K562 (cell line): ENCODE measurements around the gene BHLHE40. TPM values are rescaled to one million over a fixed set of nuclear protein-coding genes. Genes with fewer than 3 reads are reported as not detected.
A peak's percentile ranks its signal among the peaks of the same experiment; 100 is the strongest.

Source experiments
- CREM ChIP-seq: IDR thresholded peaks from 2 replicates; pipeline ENCODE4 v1.6.1; 2014; ENCODE audit warnings: antibody characterized with exemption, low read depth
- ELF2 ChIP-seq: fragments of 250-450 bp; sonication (Bioruptor Pico); IDR thresholded peaks from 2 replicates; pipeline ENCODE4 v1.5.0; 2021; ENCODE audit warnings: mild to moderate bottlenecking
- HDAC1 ChIP-seq, 2 experiments: fragments of 450-650 bp; IDR thresholded peaks; 2 replicates each; pipeline ENCODE4 v1.6.1; 2016 to 2017; ENCODE audit warnings: inconsistent platforms in 1 of 2, mild to moderate bottlenecking in 1 of 2, moderate library complexity in 1 of 2
- HMGN3 ChIP-seq: IDR thresholded peaks from 2 replicates; pipeline ENCODE4 v1.6.1; 2011; ENCODE audit warnings: borderline replicate concordance, low read depth, mild to moderate bottlenecking, mixed read lengths, low read length; ENCODE audit not compliant: insufficient read length; ENCODE audit errors: extremely low read depth
- KAT7 ChIP-seq: sonication (generic); formaldehyde crosslinking; IDR thresholded peaks from 2 replicates; pipeline ENCODE4 v1.8.0; 2022; ENCODE audit warnings: missing genetic modification reagents, mild to moderate bottlenecking, borderline replicate concordance
- NCOA1 ChIP-seq: fragments of 450-650 bp; IDR thresholded peaks from 2 replicates; pipeline ENCODE4 v1.6.1; 2016; ENCODE audit warnings: low read depth
- NEUROD1 ChIP-seq: fragments of 150-350 bp; IDR thresholded peaks from 2 replicates; pipeline ENCODE4 v1.6.1; 2014; ENCODE audit warnings: borderline replicate concordance, low read length, low read depth; ENCODE audit not compliant: partially characterized antibody
- PTRF ChIP-seq: fragments of 450-650 bp; IDR thresholded peaks from 2 replicates; pipeline ENCODE4 v1.6.1; 2016; ENCODE audit warnings: mild to moderate bottlenecking, missing genetic modification characterization, missing compliant biosample characterization
- RBM17 ChIP-seq: fragments of 200-400 bp; formaldehyde crosslinking; IDR thresholded peaks from 2 replicates; pipeline ENCODE4 v1.6.1; 2017; ENCODE audit warnings: low read depth, mild to moderate bottlenecking, low read length, borderline replicate concordance
- RNF219 ChIP-seq: fragments of 250-450 bp; sonication (Bioruptor Pico); IDR thresholded peaks from 2 replicates; pipeline ENCODE4 v1.5.0; 2022; ENCODE audit warnings: mild to moderate bottlenecking
- SNAPC5 ChIP-seq: fragments of 250-450 bp; sonication (Bioruptor Pico); IDR thresholded peaks from 2 replicates; pipeline ENCODE4 v1.8.0; 2021; ENCODE audit warnings: moderate library complexity, mild to moderate bottlenecking, inconsistent platforms
- STAT5A ChIP-seq: IDR thresholded peaks from 2 replicates; pipeline ENCODE4 v1.6.1; 2012; ENCODE audit warnings: low read length, inconsistent platforms, borderline replicate concordance
- ZFX ChIP-seq: sonication (generic); formaldehyde crosslinking; IDR thresholded peaks from 2 replicates; pipeline ENCODE4 v1.8.0; 2022; ENCODE audit warnings: mild to moderate bottlenecking, missing genetic modification reagents, moderate library complexity
- ZNF318 ChIP-seq, 2 experiments: fragments of 450-650 bp; IDR thresholded peaks; 2 replicates each; pipeline ENCODE4 v1.6.1; 2016; ENCODE audit warnings: mild to moderate bottlenecking in 2 of 2, borderline replicate concordance in 1 of 2, low read depth in 1 of 2, moderate library complexity in 1 of 2
- ZNF445 ChIP-seq: fragments of 250-450 bp; sonication (Bioruptor Pico); IDR thresholded peaks from 2 replicates; pipeline ENCODE4 v1.4.0; 2020; ENCODE audit warnings: low read depth, mild to moderate bottlenecking, moderate library complexity
- polyA plus RNA-seq, 8 experiments: library from polyadenylated mRNA; depleted of rRNA in 4 of 8; stranded (reverse) in 5 of 8; unstranded in 3 of 8; fragments of >200 nt; fragmentation: Nextera tagmentation in 2 of 8; fragmentation: Illumina TruSeq in 1 of 8; extraction: Ambion mirVana in 2 of 8; extraction: Trizol in 1 of 8; gene quantifications; 2 replicates each; pipeline versions ENCODE4 v1.2.1 to v1.2.3, GENCODE V29; 2011 to 2014; ENCODE audit warnings: inconsistent platforms in 1 of 8, missing spikeins in 1 of 8
- total RNA-seq, 7 experiments: library from RNA; depleted of rRNA in 6 of 7; stranded (reverse); fragments of >200 nt in 6 of 7; fragmentation: Illumina TruSeq in 2 of 7; extraction: Trizol in 2 of 7; gene quantifications; 2 replicates each; pipeline versions ENCODE4 v1.2.1 to v1.2.3, GENCODE V29; 2011 to 2021; ENCODE audit warnings: low replicate concordance in 1 of 7

The BHLHE40 gene
- total and polyA plus RNA-seq, 9 of the 15 experiments (the other 6 are each of a cell fraction or from before 2014, with no cell fraction given): 12.0 to 83.9 (median 31.4) TPM

GRCh38 chr3:5019411-5020241, 40.4 kb downstream of the BHLHE40 start (continued):
- TF ChIP-seq ZNF318 (IDR thresholded peaks at IDR 0.05; ENCODE audit: borderline replicate concordance in 1 of 2, low read depth in 1 of 2) (peak in 1 of 2 experiments; percentile 50; a peak in 1 of 4 replicates), CREM (peak; percentile 58; the same call in 1 of the 2 replicates), NCOA1 (peak; percentile 49; the same call in 1 of the 2 replicates), HMGN3 (peak; percentile 37), ZNF445 (CRISPR knock-in tag) (no peak), KAT7 (CRISPR knock-in tag) (peak; percentile 97), NEUROD1 (peak; percentile 68), HDAC1 (IDR thresholded peaks at IDR 0.05) (peak; percentile 84 to 86), RBM17 (no peak), ZFX (CRISPR knock-in tag) (no peak), STAT5A (no peak), ELF2 (CRISPR knock-in tag) (no peak), PTRF (tag) (0 out of 2 replicates have a peak, but pooled peaks have one; percentile 18), SNAPC5 (no peak), RNF219 (CRISPR knock-in tag) (no peak)
